A673 (cell line): Measurements from ENCODE around the gene PMPCA.

ENCODE experiments used
- CTCF ChIP-seq: fragments of 300-800, 200-600 bp; sonication (generic); conservative IDR thresholded peaks from 2 replicates; pipeline ENCODE4 v1.5.1; 2017; ENCODE audit warnings: low read depth, mild to moderate bottlenecking, antibody characterized with exemption, low read length, moderate library complexity, mixed read lengths
- EZH2 ChIP-seq: fragments of 200-600 bp; sonication (generic); IDR thresholded peaks from 2 replicates; pipeline ENCODE4 v1.6.1; 2017; ENCODE audit warnings: borderline replicate concordance, low read depth, mild to moderate bottlenecking, mixed read lengths, antibody characterized with exemption, low read length; ENCODE audit not compliant: poor library complexity, severe bottlenecking

GRCh38 chr9:136362450-136362784 lies 48.0 kb upstream of the PMPCA start:
- TF ChIP-seq CTCF = no peak
- no peak for TF ChIP-seq EZH2
